WI38 (cell line): Measurements from ENCODE around the gene KIF16B.

Experiments used
- H3K4me3 ChIP-seq: 2 replicates; pipeline ENCODE4 v1.5.1; 2011; ENCODE audit warnings: low read depth, mild to moderate bottlenecking, control low read depth, low read length
- CTCF ChIP-seq: IDR thresholded peaks from 2 replicates; pipeline ENCODE4 v1.5.1; 2012; ENCODE audit warnings: low read depth, mild to moderate bottlenecking, control low read depth, low read length

Gene KIF16B

GRCh38 chr20:16360668-16361067 is 212.6 kb downstream of the KIF16B start:
- H3K4me3 ChIP-seq, result no peak overlapping the region
- TF ChIP-seq CTCF, result no peak

- no peak overlapping the region for H3K4me3 ChIP-seq
- TF ChIP-seq CTCF, result no peak
Measured at GRCh38 chr20:16353417-16353781, 219.8 kb downstream of the KIF16B start.

- no peak overlapping the region for H3K4me3 ChIP-seq
- no peak for TF ChIP-seq CTCF
Measured at GRCh38 chr20:16352751-16353416, 220.4 kb downstream of the KIF16B start.

GRCh38 chr20:16352321-16352720 is 220.9 kb downstream of the KIF16B start:
- no peak for TF ChIP-seq CTCF
- no peak overlapping the region for H3K4me3 ChIP-seq

GRCh38 chr20:16351415-16351814 is 221.8 kb downstream of the KIF16B start:
- H3K4me3 ChIP-seq, result no peak overlapping the region
- no peak for TF ChIP-seq CTCF

- H3K4me3 ChIP-seq, result no peak overlapping the region
- no peak for TF ChIP-seq CTCF
Measured at GRCh38 chr20:16350465-16350864, 222.8 kb downstream of the KIF16B start.

- no peak for TF ChIP-seq CTCF
- no peak overlapping the region for H3K4me3 ChIP-seq
Measured at GRCh38 chr20:16349523-16350260, 223.6 kb downstream of the KIF16B start.
